Heart left ventricle (tissue), 16 donors: ENCODE measurements around the gene TAF1B. TPM values are rescaled to one million over a fixed set of nuclear protein-coding genes. Genes with fewer than 3 reads are reported as not detected.

Experiments used
- ATAC-seq, 4 donors: fragments of 200-7000 bp; cut with Tn5 transposase; one replicate each; pipeline ENCODE4 v1.9.1; 2020 to 2022; ENCODE audit warnings: moderate library complexity in 4 of 4, mild to moderate bottlenecking in 3 of 4, moderate number of reproducible peaks in 1 of 4
- DNase-seq, 5 donors: peaks; one replicate each; pipeline ENCODE4 v3.0.0-alpha.2; 2020
- H3K27ac ChIP-seq, 12 donors: fragments of 200-600 bp; sonication (generic) in 4 of 12; one replicate each; pipeline versions ENCODE4 v1.5.0 to v1.8.0; 2016 to 2022; ENCODE audit warnings: mild to moderate bottlenecking in 2 of 12
- H3K27me3 ChIP-seq, 9 donors: fragments of 200-600 bp; sonication (generic) in 2 of 9; one replicate each; pipeline versions ENCODE4 v1.5.1 to v1.8.0; 2016 to 2022; ENCODE audit warnings: mild to moderate bottlenecking in 3 of 9
- H3K36me3 ChIP-seq, 9 donors: fragments of 200-600 bp; sonication (generic) in 2 of 9; one replicate each; pipeline versions ENCODE4 v1.5.0 to v1.8.0; 2018 to 2022; ENCODE audit warnings: mild to moderate bottlenecking in 2 of 9
- H3K4me1 ChIP-seq, 12 donors: fragments of 200-600 bp; sonication (generic) in 4 of 12; one replicate each; pipeline versions ENCODE4 v1.5.0 to v1.8.0; 2016 to 2022; ENCODE audit warnings: mild to moderate bottlenecking in 3 of 12
- H3K4me3 ChIP-seq, 12 donors: fragments of 200-600 bp; sonication (generic) in 4 of 12; one replicate each; pipeline versions ENCODE4 v1.5.0 to v1.8.0; 2017 to 2022; ENCODE audit warnings: mild to moderate bottlenecking in 9 of 12, moderate library complexity in 4 of 12
- H3K9me3 ChIP-seq, 12 donors: fragments of 200-600 bp; sonication (generic) in 4 of 12; one replicate each; pipeline versions ENCODE4 v1.5.0 to v1.8.0; 2016 to 2022; ENCODE audit warnings: mild to moderate bottlenecking in 1 of 12
- POLR2A ChIP-seq, 2 donors: fragments of 450-650 bp; IDR thresholded peaks; one replicate each; pipeline ENCODE4 v1.6.1; 2017; ENCODE audit warnings: antibody characterized with exemption in 2 of 2, mild to moderate bottlenecking in 2 of 2, moderate library complexity in 2 of 2
- WGBS, 4 donors: extraction: QIAGEN DNeasy Blood & Tissue Kit in 2 of 4; methylation state at CpG; one replicate each; pipeline versions ENCODE4 v1.1.5 to v1.1.7; 2013 to 2018; 5-methylcytosine and 5-hydroxymethylcytosine counted together
- intact Hi-C, 10 donors: fragments of 100-400 bp; cut with DNase I; formaldehyde crosslinking; loops; one replicate each; pipeline versions ENCODE4 v1.11.1 to v1.14.2; 2022
- polyA plus RNA-seq, 2 donors: library from polyadenylated mRNA; stranded (reverse); fragments of 200-250 nt; gene quantifications; one replicate each; pipeline ENCODE4 v1.2.3, GENCODE V29; 2013
- total RNA-seq, 9 donors: library from RNA; depleted of rRNA in 2 of 9; stranded (reverse); fragments of >200 nt in 2 of 9; fragmentation: NEBNext Ultra II Directional in 3 of 9; extraction: Animal tissue kit (Norgen Biotek cat#: 25700) in 3 of 9; gene quantifications; one replicate each; pipeline versions ENCODE4 v1.1.0 to v1.2.4, GENCODE V29; 2016 to 2023
- TF ChIP-seq, protein P1 (sequence below), 12 donors: fragments of 200-600 bp; sonication (generic) in 4 of 12; IDR thresholded peaks; one replicate each; pipeline versions ENCODE4 v1.5.0 to v1.8.0; 2018 to 2022; ENCODE audit warnings: antibody characterized with exemption in 12 of 12, mild to moderate bottlenecking in 5 of 12
- donor health status: ischemic (EF 13 %, LVEDD 7.1; RV severe dilation, severe dysfunction).
- donor health status: healthy with polysubstance abuse.
- donor health status: DM: no; HTN: yes; CAD: no.
- donor health status: DM: no; HTN: no; CAD: no.
- donor health status: ischemic (EF 25% LVEDD 6.9; RV normal size, moderate dysfunction).
- donor health status: ischemic (EF 25% LVEDD 5.7; RV mildly dilated, moderate dysfunction).
- donor health status: healthy.
- donor health status: DM: yes; HTN: yes; CAD: no.
- donor health status: ischemic (EF 35%, LVEDD 5.7; RV mildly dilated, moderate dysfunction).
- donor health status: nonischemic (EF 11% LVEDD 7.7; RV severe dilation, severe dysfunction).
- donor health status: DM: yes; HTN: yes; CAD: no.
- donor health status: PGD.
- donor health status: ischemic (EF 29% LVEDD 5.4; RV normal size, mild dysfunction).
- donor health status: nonischemic (EF 23%, LVEDD 6.1; RV moderate dilation, normal function).

TAF1B gene
- total and polyA plus RNA-seq, 11 donors: 1.1 to 13.9 (median 4.7) TPM

DNA sequence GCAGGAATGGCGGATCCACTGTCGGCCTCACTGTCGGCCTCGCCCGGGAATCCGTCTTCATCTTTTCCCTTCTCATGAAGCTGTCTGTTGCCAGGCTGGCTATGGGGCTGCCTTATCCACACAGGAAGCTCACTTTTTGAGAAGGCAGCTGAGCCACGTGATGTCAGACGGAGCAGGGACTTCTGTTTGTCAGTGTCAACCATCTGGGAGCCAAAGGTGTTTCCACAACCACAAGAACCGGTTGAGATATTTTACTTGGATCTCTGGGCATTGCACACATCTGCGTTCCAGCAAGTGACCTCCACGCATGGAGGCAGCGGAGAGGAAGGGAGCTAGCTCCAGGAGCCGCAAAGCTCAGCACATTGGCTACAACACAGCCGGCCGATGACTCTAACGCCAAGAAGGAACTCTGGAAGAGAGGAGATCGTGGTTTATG, 27.4 kb upstream of the TAF1B start:
- Histone ChIP-seq H3K27me3 (no peaks in the 10 kb centered on the region), H3K9me3 (no peaks in the 10 kb centered on the region), H3K4me1 (peaks cover 3 to 16% (median 11%) of the 10 kb centered on the region in 12 donors), H3K27ac (no peak overlapping the region), H3K4me3 (no peak overlapping the region), H3K36me3 (no peaks in the 10 kb centered on the region)
- 89 to 92% (median 90%) methylated on average over 17 of the region's 17 CpGs for WGBS, 4 donors
- ATAC-seq (no peak), DNase-seq (no peak)
- intact Hi-C loops: loop anchor here in 7 of 10 donors (10.0 kb wide), 4 partner anchors 139 to 619 kb away; partner anchors contain the start of gene GRHL1 (in 2 of the 7)
- TF ChIP-seq, protein P1, sequence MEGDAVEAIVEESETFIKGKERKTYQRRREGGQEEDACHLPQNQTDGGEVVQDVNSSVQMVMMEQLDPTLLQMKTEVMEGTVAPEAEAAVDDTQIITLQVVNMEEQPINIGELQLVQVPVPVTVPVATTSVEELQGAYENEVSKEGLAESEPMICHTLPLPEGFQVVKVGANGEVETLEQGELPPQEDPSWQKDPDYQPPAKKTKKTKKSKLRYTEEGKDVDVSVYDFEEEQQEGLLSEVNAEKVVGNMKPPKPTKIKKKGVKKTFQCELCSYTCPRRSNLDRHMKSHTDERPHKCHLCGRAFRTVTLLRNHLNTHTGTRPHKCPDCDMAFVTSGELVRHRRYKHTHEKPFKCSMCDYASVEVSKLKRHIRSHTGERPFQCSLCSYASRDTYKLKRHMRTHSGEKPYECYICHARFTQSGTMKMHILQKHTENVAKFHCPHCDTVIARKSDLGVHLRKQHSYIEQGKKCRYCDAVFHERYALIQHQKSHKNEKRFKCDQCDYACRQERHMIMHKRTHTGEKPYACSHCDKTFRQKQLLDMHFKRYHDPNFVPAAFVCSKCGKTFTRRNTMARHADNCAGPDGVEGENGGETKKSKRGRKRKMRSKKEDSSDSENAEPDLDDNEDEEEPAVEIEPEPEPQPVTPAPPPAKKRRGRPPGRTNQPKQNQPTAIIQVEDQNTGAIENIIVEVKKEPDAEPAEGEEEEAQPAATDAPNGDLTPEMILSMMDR (IDR thresholded peaks at IDR 0.05): no peak

DNA sequence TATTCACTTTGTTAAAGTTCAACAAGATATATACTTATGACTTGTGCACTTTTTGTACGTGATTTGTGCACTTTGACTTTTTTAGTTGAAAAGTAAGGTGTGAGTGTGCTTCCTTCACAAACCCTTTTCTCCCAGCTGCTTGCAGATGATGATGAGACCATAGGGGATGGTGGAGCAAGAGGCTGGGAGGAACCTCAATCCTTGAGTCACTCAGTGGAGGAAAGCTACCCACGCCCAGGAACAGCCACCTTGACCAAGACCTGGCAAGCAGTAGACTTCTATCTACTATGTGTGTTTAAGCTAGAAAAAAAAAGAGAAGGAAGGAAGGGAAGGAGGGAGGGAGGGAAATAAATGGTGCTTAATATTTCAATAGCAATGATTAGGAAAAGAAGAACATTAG, 25.2 kb upstream of the TAF1B start:
- H3K27me3 ChIP-seq: no peaks in the 10 kb centered on the region
- WGBS, 4 donors: 88 to 97% (median 93%) methylated on average over 2 of the region's 2 CpGs
- intact Hi-C loops: loop anchor here in 7 of 10 donors (10.0 kb wide), 4 partner anchors 137 to 617 kb away; partner anchors contain the start of gene GRHL1 (in 2 of the 7)
- no peaks in the 10 kb centered on the region for H3K36me3 ChIP-seq
- no peak overlapping the region for H3K4me3 ChIP-seq
- H3K4me1 ChIP-seq: peaks cover 3 to 16% (median 11%) of the 10 kb centered on the region in 12 donors
- DNase-seq (no peak), ATAC-seq (no peak)
- H3K9me3 ChIP-seq: no peaks in the 10 kb centered on the region
- no peak overlapping the region for H3K27ac ChIP-seq
- TF ChIP-seq POLR2A (IDR thresholded peaks at IDR 0.05): no peak
- TF ChIP-seq, protein P1 (IDR thresholded peaks at IDR 0.05): no peak

DNA sequence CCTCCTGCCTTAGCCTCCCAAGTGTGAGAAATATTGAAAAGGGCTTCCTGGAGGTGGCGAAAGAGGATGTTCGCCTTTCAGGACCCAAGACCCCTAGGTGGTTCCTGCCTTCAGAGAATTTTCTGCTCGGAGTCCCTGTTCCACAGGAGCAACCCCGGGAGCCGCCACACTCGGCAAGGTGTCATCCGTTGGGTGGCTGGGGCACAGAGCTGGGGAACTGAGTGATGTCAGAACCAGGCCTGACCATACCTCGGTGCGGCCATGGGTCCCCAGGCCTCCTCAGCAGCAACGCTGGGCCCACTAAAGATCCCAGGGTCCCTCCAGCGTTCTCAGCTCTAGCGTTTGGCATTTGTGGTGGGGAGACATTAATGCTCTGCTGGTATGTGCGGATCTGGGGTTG, 23.7 kb upstream of the TAF1B start:
- no peaks in the 10 kb centered on the region for H3K36me3 ChIP-seq
- no peaks in the 10 kb centered on the region for H3K27me3 ChIP-seq
- intact Hi-C loops: loop anchor here in 7 of 10 donors (10.0 kb wide), 4 partner anchors 135 to 615 kb away; partner anchors contain the start of gene GRHL1 (in 2 of the 7)
- peaks cover 0 to under 1% (median 0%) of the 10 kb centered on the region in 12 donors for H3K4me1 ChIP-seq
- WGBS, 4 donors: 92 to 95% (median 94%) methylated on average over 11 to 13 of the region's 13 CpGs
- H3K27ac ChIP-seq: no peak overlapping the region
- no peak overlapping the region for H3K4me3 ChIP-seq
- no peak for ATAC-seq
- H3K9me3 ChIP-seq: no peaks in the 10 kb centered on the region
- no peak for TF ChIP-seq POLR2A (IDR thresholded peaks at IDR 0.05)
- TF ChIP-seq, protein P1 (IDR thresholded peaks at IDR 0.05): no peak
- DNase-seq: no peak

DNA sequence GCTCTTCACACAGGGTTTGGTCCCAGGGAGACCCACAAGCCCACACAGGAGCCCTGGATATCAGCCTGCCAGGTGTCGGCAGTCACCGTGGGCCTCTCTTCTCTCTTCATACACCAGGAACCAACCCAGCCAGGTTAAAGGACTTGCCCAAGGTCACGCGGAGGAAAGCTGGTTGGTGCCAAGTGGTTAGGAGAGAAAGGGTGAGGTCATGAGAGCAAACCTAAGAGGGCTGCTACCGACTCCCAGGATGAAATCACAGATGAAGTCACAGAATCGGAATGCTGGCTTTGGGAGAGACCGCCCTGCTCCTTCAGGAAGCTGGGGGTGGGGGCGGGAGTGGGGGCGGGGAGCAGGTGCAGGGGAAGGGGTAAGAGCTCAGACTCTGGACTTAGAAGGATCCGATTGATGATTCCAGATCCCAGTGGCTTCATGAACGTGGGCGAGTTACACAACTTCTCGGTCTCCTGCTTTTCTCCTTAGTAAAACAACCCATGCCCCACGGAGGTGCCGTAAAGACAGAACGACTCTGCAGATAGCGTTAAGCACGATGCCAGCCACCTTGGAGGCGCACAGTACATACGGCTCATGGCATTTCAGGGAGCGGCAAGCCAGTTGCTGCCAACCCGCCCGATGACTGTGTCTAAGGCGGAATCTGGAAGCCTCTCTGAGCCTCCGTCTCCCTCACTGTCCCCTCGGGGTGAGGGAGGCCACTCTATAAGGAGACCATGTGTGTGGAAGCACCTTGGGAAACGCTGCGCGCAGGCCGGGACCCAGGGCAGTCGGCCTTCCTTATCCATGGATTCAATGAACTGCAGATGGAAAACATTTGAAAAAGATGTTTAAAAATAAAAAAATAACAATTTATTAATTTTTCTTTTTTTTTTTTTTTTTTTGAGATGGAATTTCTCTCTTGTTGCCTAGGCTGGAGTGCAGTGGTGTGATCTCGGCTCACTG, 23.0 kb upstream of the TAF1B start:
- Histone ChIP-seq H3K4me1 (no peaks in the 10 kb centered on the region), H3K27ac (no peak overlapping the region), H3K36me3 (no peaks in the 10 kb centered on the region), H3K9me3 (no peaks in the 10 kb centered on the region), H3K27me3 (no peaks in the 10 kb centered on the region), H3K4me3 (no peak overlapping the region)
- intact Hi-C loops: no loop called here
- WGBS, 4 donors: 80 to 85% (median 84%) methylated on average over 29 to 32 of the region's 32 CpGs
- DNase-seq (no peak), ATAC-seq (no peak)
- TF ChIP-seq POLR2A (IDR thresholded peaks at IDR 0.05): no peak
- TF ChIP-seq, protein P1 (IDR thresholded peaks at IDR 0.05): no peak
